ENCODE results near the gene SLC25A5.

- no peak for TF ChIP-seq REST (IDR thresholded peaks at IDR 0.05; ENCODE audit: insufficient replicate concordance, low read depth)
- TF ChIP-seq POLR2AphosphoS5 (IDR thresholded peaks at IDR 0.05; ENCODE audit: low read depth) = peak; percentile 69
- TF ChIP-seq CTCF (IDR thresholded peaks at IDR 0.05; ENCODE audit: insufficient read depth, low read length) = peak; percentile 60
- no peak for TF ChIP-seq GABPA (IDR thresholded peaks at IDR 0.05; ENCODE audit: low read depth)
Observed at GRCh38 chrX:119482481-119483480, 14.5 kb downstream of the SLC25A5 start.

Data from HL-60 (cell line).